ENCODE results near the gene IQCM.
"Not testable (repeated sequence)": the region's sequence is repeated elsewhere in the genome, so short reads cannot be mapped to it uniquely, and the experiment has no call there.

The IQCM gene

GRCh38 chr4:149499726-149500125 is 315.9 kb downstream of the IQCM start:
- Histone ChIP-seq H3K4me3 (ENCODE audit: low read depth, low read length) (no peak overlapping the region), H3K36me3 (replicated peaks) (no peaks in the 10 kb centered on the region), H3K27me3 (replicated peaks) (no peaks in the 10 kb centered on the region), H3K27ac (no peak overlapping the region)
- in situ Hi-C loops (cut with HindIII; ENCODE audit: low pct_ligation_motif_present, low sequenced_read_pairs), result no loop called here
- no peak for DNase-seq
- TF ChIP-seq CTCF (IDR thresholded peaks at IDR 0.05; ENCODE audit: low read depth, low read length, missing control alignments), result no peak

GRCh38 chr4:149498246-149498645 is 317.4 kb downstream of the IQCM start:
- Histone ChIP-seq H3K36me3 (replicated peaks) (no peaks in the 10 kb centered on the region), H3K4me3 (ENCODE audit: low read depth, low read length) (no peak overlapping the region), H3K27ac (no peak overlapping the region), H3K27me3 (replicated peaks) (no peaks in the 10 kb centered on the region)
- no peak for TF ChIP-seq CTCF (IDR thresholded peaks at IDR 0.05; ENCODE audit: low read depth, low read length, missing control alignments)
- in situ Hi-C loops (cut with HindIII; ENCODE audit: low pct_ligation_motif_present, low sequenced_read_pairs), result no loop called here
- DNase-seq, result no peak

- in situ Hi-C loops (cut with HindIII; ENCODE audit: low pct_ligation_motif_present, low sequenced_read_pairs), result no loop called here
- no peak for TF ChIP-seq CTCF (IDR thresholded peaks at IDR 0.05; ENCODE audit: low read depth, low read length, missing control alignments)
- Histone ChIP-seq H3K27me3 (replicated peaks) (no peaks in the 10 kb centered on the region), H3K36me3 (replicated peaks) (no peaks in the 10 kb centered on the region), H3K27ac (no peak overlapping the region), H3K4me3 (ENCODE audit: low read depth, low read length) (no peak overlapping the region)
- no peak for DNase-seq
Measured at GRCh38 chr4:149493492-149493891, 322.2 kb downstream of the IQCM start.

- no peak for TF ChIP-seq CTCF (IDR thresholded peaks at IDR 0.05; ENCODE audit: low read depth, low read length, missing control alignments)
- in situ Hi-C loops (cut with HindIII; ENCODE audit: low pct_ligation_motif_present, low sequenced_read_pairs), result no loop called here
- Histone ChIP-seq H3K4me3 (ENCODE audit: low read depth, low read length) (no peak overlapping the region), H3K27me3 (replicated peaks) (no peaks in the 10 kb centered on the region), H3K36me3 (replicated peaks) (no peaks in the 10 kb centered on the region), H3K27ac (no peak overlapping the region)
- no peak for DNase-seq
Measured at GRCh38 chr4:149489321-149489720, 326.3 kb downstream of the IQCM start.

GRCh38 chr4:149486861-149487260 is 328.8 kb downstream of the IQCM start:
- DNase-seq, result no peak
- TF ChIP-seq CTCF (IDR thresholded peaks at IDR 0.05; ENCODE audit: low read depth, low read length, missing control alignments), result no peak
- Histone ChIP-seq H3K27me3 (replicated peaks) (no peaks in the 10 kb centered on the region), H3K27ac (no peak overlapping the region), H3K4me3 (ENCODE audit: low read depth, low read length) (no peak overlapping the region), H3K36me3 (replicated peaks) (no peaks in the 10 kb centered on the region)
- in situ Hi-C loops (cut with HindIII; ENCODE audit: low pct_ligation_motif_present, low sequenced_read_pairs), result no loop called here

- H3K36me3 ChIP-seq (replicated peaks); H3K27me3 ChIP-seq (replicated peaks); in situ Hi-C loops (cut with HindIII; ENCODE audit: low pct_ligation_motif_present, low sequenced_read_pairs); DNase-seq; H3K4me3 ChIP-seq (ENCODE audit: low read depth, low read length); H3K27ac ChIP-seq: not testable (repeated sequence)
Measured at GRCh38 chr4:149468669-149469068, 347.0 kb downstream of the IQCM start.
